ENCODE data around the gene FAM13A.
A peak's percentile ranks its signal among the peaks of the same experiment; 100 is the strongest.
"Not testable (repeated sequence)": the region's sequence is repeated elsewhere in the genome, so short reads cannot be mapped to it uniquely, and the experiment has no call there.

FAM13A gene

DNA sequence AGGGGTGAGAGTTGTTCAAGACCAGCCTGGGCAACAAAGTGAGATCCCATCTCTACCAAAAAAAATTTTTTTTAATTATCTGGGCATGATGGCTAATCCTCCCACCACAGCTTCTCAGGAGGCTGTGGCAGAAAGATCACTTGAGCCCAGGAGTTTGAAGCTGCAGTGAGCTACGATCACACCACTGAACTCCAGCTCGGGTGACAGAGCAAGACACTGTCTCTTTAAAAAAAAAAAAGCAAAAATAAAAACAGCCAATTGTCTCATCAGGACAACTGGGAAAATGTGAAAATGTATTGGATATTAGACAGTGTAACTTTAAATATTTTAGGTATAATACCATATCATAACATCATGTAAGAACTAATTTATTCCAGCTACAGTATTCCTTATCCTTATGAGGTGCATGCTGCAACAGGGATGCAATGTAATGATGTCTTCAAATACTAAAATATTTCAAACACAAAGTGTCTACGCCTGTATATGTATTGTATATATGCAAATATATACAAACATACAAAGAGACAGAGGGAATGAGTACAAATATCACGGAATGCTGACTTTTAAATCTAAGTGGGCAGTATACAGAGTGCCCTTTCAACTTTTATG, 17.2 kb downstream of the FAM13A start:
- DNase-seq, result no peak

DNA sequence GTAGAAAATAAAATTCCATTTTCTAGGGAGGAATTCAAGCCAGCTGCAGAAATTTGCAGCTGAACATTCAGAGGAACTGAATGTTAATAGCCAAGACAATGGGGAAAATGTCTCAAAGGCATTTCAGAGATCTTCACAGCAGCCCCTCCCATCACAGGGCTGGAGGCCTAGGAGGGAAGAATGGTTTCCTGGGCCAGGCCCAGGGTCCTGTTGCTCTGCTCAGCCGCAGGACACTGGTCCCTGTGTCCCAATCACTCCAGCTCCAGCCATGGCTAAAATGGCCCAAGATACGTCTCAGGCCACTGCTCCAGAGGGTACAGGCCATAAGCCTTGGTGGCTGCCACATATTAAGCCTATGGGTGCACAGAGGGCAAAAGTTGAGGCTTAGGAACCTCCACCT, 20.4 kb downstream of the FAM13A start:
- DNase-seq, result no peak

DNA sequence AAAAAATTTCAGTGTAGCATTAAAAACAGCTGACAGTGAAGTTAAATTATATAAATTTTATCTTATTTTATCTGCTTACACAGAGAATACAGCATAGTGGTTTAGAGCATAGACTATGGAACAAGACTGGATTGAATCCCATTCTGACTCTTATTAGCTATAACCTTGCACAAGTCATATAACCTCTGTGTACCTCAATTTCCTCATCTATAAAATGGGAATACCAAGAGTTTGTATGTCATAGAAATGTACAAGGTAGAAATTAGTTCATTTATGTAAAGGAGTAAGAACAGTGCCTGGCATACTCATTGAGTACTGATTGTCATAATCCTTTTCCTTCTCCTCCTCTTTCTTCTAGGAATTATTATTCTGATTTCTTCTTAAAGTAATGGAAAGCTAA, 25.7 kb downstream of the FAM13A start:
- DNase-seq, result no peak

DNA sequence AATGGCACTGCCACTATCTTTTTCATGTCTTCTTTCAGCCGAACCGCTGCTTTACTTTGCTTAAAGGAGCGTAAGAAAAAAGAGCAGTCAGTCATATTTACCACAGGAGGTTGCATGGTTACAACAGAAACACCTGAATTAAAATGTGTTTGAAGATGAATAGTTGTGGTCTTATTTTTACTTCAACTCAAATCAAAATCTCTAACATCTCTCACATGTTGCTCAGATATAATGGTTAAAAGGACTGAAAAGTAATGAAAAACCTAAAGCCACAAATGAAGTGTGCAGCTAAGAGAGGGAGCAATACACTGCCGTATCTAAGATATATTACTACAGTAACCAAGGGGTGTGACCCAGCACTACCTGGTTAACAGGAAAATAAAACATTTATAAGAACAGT, 27.4 kb downstream of the FAM13A start:
- no peak for DNase-seq

DNA sequence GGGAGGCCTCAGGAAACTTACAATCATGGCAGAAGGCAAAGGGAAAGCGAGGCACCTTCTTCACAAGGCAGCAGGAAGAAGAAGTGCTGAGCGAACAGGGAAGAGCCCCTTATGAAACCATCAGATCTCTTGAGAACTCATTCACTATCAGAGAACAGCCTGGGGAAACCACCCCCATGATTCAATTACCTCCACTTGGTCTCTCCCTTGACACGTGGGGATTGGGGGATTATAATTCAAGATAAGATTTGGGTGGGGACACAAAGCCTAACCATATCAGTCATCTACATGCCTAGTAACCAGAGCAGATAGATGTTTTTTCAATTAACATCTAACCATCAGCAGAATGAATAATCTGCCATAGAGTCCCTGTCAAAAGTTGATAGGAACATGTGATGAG, 30.4 kb downstream of the FAM13A start:
- DNase-seq, result no peak

DNA sequence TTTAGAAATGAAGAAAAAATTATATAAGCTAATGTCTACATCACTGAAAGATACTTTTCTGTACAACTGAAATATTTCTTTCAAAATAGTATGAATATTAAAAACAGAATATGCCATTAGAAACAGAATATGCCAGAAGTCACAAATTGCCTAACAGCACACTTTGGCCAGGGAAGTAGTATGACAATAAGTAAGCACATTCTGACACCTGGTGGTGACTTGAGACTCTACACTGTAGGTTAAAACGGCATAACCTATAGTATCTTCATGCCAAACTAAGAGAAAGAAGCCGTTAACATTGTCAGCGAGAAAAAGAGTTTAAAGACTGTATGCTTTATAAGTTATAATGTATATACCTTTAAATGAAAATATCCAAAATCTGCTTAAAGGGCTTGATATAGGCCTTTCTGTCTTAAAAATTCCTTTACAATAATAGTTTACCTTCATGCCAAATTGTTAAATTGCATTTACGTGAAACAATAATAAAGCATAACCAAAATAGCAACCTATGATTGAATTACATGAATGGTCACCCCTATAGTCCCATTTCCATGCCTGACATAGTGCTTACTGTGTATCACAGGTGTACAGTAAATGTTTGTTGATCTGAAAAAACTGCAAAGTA, 32.8 kb downstream of the FAM13A start:
- DNase-seq, result peak; percentile 90

DNA sequence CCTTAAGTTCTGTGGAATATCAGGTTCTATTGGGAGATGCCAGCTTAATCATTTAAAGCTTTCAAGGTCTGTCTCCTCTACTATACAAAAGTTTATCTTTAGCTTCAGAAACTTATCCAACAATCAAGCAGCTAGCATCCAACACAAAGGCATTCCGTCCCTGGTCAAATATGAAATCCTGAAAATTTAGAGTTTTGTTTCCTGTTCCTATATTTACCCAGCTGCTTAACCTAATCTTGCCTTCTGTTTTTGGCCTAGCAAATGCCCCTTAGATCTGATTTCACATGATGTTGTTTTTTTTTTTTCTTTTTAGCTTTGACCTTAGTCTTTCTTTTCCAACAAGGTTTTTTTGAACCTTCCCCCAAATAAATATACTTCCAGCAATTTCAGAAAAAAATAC, 33.8 kb downstream of the FAM13A start:
- DNase-seq, result no peak

DNA sequence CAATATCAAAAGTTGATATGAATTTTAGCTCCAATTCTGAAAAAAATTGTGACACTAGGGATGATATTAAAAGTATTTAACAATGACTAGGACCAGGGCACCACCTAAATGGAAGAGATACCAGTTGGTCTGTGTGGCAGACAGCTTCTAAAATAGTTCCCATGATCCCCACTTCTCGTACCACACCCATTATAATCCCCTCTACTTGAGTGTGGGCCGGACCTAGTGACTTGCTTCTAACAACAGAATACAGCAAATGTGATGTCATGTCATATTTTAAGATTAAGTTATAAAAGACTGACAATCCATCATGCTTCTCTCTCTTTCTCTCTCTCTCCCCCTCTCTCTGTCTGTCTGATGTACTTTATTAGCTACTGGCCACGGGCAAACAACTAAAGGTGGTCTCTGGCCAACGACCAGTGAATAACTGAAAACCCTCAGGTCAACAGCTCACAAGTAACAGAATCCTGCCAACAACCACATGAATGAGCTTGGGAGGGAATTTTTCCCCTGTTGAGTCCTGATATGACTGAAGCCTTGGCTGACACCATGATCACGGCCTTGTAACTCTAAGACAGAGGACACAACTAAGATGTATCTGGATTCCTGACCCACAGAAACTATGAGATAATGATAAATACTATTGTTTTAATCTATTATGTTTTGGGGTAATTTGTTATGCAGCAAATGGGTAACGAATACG, 34.4 kb downstream of the FAM13A start:
- no peak for DNase-seq

DNA sequence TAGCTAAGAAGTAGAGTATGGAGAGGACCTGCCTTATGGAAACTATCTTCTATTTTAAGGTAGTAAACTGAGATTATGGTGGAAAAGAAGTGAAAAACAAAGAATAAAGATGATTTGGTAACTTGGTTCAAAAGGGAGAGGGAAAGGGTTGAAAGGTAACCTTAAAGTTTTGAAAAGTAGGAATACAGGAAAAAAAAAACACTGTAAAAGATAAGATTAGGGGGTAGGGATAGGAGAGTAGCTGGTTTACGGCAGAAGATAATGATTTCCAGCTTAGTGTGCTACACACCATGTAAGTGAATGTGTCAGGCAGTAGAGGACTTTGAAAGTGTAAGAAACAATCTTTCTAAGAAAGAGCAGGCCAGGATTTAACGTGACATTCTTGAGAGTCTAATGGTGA, 35.3 kb downstream of the FAM13A start:
- DNase-seq, result no peak

DNA sequence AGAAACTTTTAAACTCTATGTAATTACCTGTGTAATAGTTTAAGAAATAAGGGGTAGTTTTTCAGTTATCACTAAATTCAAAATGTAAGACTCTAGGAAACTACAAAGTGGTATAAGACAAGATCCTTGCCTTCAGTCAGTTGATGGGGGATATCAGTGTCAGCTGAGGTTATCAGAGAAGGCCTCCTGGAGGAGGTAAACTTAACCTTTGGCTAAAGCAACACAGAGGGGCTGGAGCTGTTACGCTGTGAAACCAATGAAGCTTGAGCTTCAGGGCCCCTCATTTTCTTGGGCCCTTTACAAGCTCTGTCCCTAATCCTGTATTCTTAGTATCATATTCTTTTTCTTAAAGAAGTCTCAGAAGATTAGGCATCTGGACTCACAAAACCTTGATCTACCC, 35.9 kb downstream of the FAM13A start:
- DNase-seq, result no peak

DNA sequence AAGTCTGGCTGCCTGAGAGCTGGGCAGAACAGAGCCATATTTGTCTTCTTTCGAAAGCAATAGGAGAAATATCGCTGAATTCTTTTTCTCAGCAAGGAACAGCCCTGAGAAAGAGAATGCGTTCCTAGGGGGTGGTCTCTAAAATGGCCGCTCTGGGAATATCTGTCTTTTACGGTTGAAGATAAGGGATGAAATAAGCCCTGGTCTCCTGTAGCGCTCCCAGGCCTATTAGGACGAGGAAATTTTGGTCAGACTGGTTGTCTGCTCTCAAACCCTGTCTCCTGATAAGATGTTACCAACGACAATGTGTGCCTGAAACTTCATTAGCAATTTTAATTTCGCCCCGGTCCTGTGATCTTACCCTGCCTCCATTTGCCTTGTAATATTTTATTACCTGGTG, 42.1 kb downstream of the FAM13A start:
- DNase-seq, result not testable (repeated sequence)

DNA sequence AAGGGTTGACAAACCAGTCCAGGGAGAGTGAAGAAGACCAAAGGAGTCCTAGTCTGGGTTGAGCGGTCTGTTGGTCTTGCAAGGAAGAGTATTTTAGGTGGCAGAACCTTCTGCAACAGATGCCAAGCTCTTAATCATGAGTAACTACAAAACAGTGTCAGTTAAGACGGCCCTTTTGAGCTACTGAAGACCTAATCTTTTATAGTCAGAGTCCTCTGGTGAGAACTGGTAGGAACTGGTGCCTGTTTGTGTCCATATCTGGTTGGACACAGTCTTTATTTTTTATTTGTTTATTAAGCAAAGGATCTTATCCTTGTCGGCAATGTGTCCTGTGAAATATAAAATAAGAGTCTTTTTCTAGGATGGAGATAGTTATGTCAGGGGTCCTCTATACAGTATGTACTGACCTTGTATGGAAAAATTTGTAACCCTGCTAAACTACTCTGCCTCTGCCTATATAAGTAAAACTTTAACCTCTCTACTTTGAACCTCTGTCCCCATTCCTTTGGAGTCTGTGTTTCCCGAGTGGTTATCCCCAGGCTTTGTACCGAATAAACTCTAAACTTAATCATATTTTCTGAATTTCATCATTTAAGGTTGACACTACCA, 47.1 kb downstream of the FAM13A start:
- DNase-seq, result no peak

DNA sequence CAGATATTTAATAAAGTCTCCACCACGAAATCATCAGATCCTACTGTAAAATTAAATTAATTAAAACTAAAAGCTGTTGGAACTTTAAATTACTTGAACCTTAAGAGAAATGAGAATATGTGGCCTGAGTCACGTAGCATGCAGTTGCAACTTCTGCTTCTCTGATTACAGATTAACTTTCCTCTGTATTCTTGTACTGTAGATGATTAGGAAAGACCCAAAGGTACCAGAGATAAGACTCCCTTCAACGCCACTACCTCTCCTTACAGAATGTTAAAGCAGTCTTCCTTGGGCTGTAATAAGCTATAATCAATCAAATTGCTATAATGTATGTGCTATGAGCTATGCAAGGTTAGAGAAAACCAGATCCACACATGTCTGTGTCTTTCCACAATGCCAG, 47.9 kb downstream of the FAM13A start:
- DNase-seq, result no peak

DNA sequence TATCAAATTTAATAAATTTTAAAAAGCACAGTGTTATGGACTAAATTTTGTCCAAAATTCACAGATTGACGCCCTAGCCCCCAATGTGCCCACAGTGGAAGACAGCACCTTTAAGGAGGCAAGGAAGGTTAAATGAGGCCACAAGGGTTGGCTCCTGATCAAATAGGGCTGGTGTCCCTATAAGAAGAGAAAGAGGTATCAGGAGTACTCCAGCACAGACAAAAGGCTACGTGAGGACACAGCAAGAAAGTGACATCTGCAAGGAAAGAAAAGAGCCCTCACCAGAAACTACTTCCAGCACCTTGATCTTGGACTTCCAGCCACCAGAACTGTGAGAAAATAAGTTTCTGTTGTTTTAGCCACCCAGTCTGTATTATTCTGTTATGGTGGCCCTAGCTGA, 48.8 kb downstream of the FAM13A start:
- no peak for DNase-seq

DNA sequence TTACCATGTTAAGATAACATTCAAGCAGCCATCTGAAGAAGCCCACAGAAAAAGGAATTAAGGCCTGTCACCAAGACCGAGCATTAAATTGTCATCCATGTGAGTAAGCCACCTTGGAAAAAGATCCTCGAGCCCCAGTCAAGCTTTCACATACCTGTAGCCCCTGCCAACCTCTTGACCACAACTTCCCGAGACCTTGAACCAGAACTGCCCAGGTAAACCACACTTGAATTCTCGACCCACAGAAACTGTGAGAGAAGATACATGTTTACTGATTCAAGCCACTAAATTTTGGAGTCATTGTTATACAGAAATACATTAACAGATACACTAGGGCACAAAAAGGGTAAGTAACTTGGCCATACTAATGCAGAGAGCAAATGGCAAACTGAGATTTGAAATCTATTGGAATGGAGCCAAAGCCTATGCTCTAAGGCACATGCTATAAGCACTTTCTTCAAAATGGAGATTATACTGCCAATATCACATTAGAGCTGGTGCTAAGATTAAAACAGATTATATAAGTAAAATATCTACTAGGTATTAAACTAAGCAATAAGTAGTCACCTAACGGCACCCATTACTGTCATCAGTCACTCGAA, 49.5 kb downstream of the FAM13A start:
- no peak for DNase-seq

DNA sequence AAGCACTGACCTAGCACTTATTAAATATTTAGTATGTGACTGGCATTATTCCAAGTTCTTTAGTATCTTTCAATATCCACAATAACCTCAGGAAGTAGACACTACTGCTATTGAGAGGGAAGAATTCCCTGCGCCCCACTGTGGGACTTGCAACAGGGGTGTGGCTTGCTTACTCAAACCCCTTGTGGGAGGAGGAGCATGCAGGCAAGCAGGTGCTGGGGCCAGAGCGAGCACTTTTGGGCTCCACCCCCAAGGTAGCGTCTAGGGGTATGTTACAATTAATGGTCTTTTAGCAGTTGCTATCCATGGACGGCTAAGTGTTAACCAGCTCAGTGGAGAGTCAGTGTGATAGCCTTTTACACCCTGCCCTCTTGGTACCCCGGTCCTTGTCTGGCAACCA, 50.7 kb downstream of the FAM13A start:
- DNase-seq, result no peak

DNA sequence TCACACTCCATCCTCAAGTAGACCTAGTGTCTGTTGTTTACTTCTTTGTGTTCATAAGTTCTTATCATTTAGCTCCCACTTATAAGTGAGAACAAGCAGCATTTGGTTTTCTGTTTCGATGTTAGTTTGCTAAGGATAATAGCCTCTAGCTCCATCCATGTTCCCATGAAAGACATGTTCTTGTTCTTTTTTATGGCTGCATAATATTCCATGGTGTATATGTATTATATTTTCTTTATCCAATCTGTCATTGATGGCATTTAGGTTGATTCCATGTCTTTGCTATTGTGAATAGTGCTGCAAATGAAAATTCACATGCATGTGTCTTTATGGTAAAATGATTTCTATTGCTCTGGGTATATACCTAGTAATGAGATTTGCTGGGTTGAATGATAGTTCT, 51.9 kb downstream of the FAM13A start:
- DNase-seq, result not testable (repeated sequence)

DNA sequence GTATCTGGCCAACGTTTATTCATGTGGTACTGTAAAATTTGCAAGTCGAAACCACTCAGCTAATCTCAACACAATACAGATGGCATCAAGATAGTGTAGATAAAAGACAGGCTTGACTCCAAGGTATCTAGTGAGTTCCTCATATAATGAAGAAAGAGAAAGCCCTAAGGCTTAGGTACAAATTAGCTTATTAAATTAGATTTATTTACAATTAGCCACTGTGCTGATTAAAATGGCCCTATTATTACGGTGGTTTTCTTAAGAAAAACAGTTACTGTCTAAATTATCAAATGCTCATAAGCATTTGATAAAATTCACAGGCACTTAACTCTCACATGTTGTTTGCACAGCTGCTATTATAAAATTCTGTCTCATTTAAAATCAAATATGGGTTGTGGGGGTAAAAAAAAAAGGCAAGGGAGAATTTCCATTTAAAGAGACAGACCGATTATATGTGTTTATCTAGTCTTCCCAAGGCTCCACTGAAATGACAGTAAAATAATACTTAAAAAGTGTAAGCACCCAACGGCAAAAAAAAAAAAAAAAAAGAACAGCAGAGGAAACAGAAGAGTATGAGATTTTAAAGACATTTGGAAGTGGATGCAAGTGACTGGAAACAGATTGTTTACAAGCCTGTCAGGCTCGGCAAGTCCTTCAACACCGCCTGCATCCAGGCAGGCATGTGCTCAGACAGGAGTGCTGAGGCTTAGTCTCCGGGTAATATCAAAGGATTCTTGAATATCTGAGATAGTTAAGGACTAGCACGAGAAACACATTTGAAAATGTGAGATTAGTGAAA, 55.1 kb downstream of the FAM13A start:
- DNase-seq, result peak; percentile 97

DNA sequence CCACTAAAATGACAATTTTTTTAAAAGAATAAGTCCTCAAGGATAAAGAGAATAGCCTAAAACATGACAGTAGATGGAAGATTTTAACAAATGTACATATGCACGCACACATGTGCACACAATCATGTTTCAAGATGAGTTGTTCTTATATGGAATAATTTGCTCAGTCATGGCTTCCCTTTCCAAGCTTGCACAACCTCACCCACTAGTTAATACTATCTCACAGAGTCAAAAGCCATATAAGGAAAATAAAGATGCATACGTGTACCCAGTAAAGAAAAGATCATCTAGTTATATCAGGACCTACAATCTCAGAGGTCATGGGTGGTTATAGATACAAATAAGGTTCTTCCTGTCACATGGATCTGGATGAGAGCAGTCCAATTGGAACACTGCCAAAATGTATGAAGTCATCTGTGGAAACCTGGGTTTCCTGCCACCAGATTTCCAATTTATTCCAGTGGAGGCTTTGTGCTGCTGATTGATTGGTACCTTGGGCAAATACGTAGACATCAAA, 56.1 kb downstream of the FAM13A start:
- peak; percentile 94 for DNase-seq

DNA sequence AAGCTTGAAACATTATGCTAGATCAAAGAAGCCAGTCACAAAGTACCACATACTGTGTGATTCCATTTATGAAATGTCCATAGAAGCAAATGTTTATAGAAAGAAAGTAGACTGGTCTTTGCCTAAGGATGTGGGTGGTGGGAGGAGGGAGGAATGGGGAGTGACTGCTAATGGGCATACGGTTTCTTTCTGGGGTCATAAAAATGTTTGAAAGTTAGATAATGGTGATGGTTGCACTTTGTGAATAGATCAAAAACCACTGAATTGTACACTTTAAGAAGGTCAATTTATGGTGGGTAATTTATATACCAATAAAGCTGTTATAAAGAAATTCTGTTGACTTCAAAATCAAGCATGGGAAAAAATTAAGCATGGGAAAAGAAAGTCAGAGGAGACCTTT, 56.6 kb downstream of the FAM13A start:
- no peak for DNase-seq

DNA sequence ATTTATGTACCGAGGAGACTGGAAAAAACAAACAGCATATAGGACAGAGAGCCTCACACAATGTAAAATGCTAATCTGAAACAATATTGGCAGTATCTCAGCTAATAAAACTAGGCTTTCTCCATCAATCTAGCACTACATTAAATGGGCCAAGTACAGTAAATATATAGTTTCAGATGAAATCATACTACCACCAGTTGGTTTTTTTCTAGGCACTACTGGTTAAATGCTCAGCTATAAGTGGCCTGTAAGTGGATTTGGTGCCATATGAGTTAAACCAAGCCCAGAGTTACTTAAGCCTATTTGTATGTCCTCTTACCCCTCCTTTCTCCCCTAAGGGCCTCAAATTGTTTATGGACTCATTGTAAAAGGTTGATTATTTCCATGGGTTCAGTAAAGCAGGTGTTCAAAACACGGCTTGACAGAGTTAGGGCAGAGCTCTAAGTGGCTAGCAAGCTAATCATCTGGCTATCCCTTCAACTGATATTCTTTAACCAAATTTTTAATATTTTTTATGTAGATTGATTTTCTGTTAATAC, 57.5 kb downstream of the FAM13A start:
- DNase-seq, result peak; percentile 81

DNA sequence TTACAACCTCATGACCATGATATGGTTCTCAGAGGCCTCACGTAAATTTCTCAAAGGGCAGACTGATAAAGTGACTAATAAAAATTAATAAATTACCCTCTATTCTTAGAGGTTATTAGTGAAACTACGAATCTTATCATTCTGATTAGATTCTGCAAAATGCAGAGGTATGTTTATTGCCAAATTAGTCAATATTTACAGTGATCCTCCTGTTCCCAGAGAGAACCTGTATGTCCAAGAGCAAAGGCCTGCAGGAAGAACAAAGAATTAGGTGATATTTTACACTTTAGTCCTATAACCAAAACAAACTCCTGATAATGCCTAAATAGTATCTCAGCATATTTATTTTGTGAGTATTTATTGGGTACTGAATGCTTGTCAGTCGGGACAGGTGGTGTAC, 58.1 kb downstream of the FAM13A start:
- no peak for DNase-seq

Measured in NCI-H2029 treated with DMSO at 0.1 percent for 48 hours (cell line).